ENCODE results near the gene UCN2. TPM values are rescaled to one million over a fixed set of nuclear protein-coding genes. Genes with fewer than 3 reads are reported as not detected.

The UCN2 gene
- total RNA-seq, 4 donors from 2014 or later = 4.8 to 9.8 (median 6.2) TPM

DNA sequence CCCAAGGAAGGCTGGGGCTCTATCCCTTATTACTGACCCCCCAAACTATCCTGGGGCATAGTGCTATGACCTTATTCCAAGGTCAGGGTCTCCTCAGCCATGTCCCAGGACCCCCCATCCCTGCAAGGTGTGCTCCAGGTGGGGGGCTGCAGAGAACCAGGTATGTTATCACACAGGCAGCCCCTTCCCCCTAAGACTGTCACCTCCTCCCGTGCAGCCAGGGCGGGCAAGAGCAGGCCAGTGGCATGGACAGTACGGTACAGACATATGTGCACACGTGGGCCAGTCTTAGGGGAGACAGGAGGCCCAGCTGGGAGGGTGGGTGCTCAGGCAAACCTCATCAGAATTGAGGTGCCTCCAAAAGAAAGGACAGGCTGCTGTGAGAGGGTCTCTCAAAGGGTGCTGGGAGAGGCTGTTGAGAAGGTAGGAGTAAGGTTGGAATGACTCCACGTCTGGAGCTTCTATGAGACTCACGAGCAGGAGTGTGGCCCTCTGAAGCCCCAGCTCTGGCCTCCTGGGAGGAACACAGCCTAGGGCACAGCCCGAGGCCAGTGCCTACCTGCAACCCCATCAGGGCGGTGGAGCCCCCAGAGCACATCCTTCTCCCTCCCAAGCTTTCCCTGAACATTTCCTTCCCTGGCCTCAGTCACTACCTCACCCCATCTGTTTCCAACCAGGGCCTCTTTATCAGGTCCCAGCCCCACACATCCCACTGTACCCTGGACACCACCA lies 33.3 kb upstream of the UCN2 start:
- no peak for DNase-seq (ENCODE audit: low spot score in 2 of 2)
- intact Hi-C loops (cut with DNase I; ENCODE audit: low total_unique reads) = no loop called here
- 68 to 75% methylated on average over 7 to 8 of the region's 8 CpGs for whole genome bisulfite sequencing, 2 donors
- no peak for TF ChIP-seq CTCF (IDR thresholded peaks at IDR 0.05)
- no peak for TF ChIP-seq POLR2A (IDR thresholded peaks at IDR 0.05)
- H3K4me3 ChIP-seq (ENCODE audit: low read depth, poor library complexity, severe bottlenecking) = no peak overlapping the region

- TF ChIP-seq CTCF (IDR thresholded peaks at IDR 0.05) = no peak
- no peak for TF ChIP-seq POLR2A (IDR thresholded peaks at IDR 0.05)
- no peak overlapping the region for H3K4me3 ChIP-seq (ENCODE audit: low read depth, poor library complexity, severe bottlenecking)
- intact Hi-C loops (cut with DNase I; ENCODE audit: low total_unique reads) = no loop called here
- no peak for DNase-seq (ENCODE audit: low spot score in 2 of 2)
- 69 to 89% methylated on average over 5 of the region's 5 CpGs for WGBS, 2 donors
Observed at GRCh38 chr3:48596157-48596556, 32.6 kb upstream of the UCN2 start.

DNA sequence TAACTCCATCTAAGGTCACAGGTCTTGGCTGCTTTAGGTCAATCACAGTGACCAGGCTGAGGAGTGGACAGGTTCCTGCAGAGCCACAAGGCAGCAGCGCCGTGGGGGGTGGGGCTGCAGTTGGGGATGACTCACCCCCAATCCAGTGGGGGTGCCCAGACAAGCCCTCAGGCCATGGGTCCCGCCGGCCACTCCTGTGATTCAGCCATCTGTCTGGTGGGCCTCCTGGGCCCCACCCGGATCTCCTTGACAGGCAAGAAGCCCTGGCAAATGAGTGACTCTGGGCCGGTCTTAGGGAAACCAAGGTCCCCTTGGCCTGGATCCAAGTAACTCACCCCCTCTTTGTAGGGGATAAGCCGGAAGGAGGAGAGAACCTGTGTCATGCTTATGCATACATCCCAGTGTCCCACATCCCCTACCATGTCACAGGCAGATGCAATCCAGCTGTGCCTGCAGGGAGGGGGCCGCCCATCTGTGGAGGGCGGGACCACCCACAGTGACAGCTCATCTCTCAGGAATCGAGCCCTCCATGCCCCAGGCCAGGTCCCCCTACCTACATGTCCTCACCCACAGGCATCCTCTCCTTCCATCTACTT lies 32.0 kb upstream of the UCN2 start:
- intact Hi-C loops (cut with DNase I; ENCODE audit: low total_unique reads) = no loop called here
- TF ChIP-seq CTCF (IDR thresholded peaks at IDR 0.05) = no peak
- no peak for TF ChIP-seq POLR2A (IDR thresholded peaks at IDR 0.05)
- H3K4me3 ChIP-seq (ENCODE audit: low read depth, poor library complexity, severe bottlenecking) = no peak overlapping the region
- peak; percentile 29 to 91 for DNase-seq (ENCODE audit: low spot score in 2 of 2)
- 19 to 29% methylated on average over 5 to 9 of the region's 10 CpGs for WGBS, 2 donors

DNA sequence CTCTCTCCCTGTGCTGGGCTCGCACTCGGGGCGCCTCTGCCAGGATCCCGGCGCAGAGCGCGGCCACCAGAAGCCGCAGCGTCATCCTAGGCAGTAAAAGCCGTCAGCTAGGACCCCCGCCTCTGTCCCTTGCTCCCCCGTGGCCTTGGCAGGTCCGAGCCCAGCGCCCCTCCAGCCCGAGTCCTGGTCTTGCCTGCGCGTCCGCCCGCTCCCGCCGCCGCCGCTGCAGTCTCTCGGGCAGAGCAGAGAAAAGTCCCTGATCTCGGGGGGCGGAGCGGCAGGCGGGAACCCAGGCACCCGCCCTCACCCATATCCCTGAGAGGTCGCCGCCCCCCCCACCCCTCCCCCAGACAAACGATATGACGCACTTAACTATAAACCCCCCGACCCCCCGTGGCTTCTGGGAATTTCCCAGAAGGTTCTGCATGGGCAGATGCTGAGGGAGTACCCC lies 31.5 kb upstream of the UCN2 start, which contains the start of gene COL7A1:
COL7A1 (minus strand) TSS at position 255 of the 451 bp plus-strand sequence; CDS start at position 85, 170 bp downstream.
- TF ChIP-seq POLR2A (IDR thresholded peaks at IDR 0.05) = no peak
- TF ChIP-seq CTCF (IDR thresholded peaks at IDR 0.05) = no peak
- peak within 1 kb of the TSS; percentile 7 for H3K4me3 ChIP-seq (ENCODE audit: low read depth, poor library complexity, severe bottlenecking)
- DNase-seq (ENCODE audit: low spot score in 2 of 2) = no peak
- intact Hi-C loops (cut with DNase I; ENCODE audit: low total_unique reads) = no loop called here
- WGBS, 2 donors = 0 to 2% methylated on average over 5 to 32 of the region's 35 CpGs

DNA sequence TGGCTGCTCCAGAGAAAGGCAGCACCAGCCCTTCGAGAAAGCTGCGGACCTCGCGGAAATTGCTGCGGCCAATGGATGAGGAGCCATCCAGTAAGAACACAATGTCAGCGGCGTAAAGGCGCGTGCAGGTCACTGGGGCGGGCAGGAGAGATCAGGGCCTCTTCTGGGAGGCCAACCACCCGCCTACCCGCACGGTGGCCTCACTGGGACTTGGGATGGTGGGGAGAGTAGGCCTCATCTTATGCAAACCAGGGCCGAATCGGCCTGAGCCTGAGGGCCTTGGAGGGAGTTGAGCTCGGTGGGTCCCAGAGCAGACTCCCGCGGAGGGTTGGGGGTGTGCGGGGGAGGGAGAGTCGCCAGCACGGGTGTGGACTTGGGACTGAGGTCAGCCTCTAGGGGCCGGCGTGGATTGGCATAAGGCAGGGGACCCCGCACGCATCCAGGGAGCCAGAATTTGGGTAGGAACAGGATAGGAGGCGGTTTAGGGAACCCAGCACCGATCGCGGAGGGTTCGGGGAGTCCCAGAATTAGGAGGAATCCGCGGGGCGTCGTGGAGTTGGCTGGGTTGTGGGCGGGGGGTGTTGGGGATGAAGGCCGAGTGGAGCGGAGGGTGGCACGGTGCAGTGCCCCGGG lies 31.0 kb upstream of the UCN2 start:
- no peak for DNase-seq (ENCODE audit: low spot score in 2 of 2)
- intact Hi-C loops (cut with DNase I; ENCODE audit: low total_unique reads) = no loop called here
- H3K4me3 ChIP-seq (ENCODE audit: low read depth, poor library complexity, severe bottlenecking) = peak overlapping the region; percentile 7
- 16 to 26% methylated on average over 35 to 36 of the region's 39 CpGs for WGBS, 2 donors
- no peak for TF ChIP-seq CTCF (IDR thresholded peaks at IDR 0.05)
- no peak for TF ChIP-seq POLR2A (IDR thresholded peaks at IDR 0.05)
